CD4-positive, alpha-beta T cell treated with Interleukin-17A for 4 hours (primary cell): Measurements from ENCODE around the gene CRBN.
A peak's percentile ranks its signal among the peaks of the same experiment; 100 is the strongest.

Source experiments
- DNase-seq: peaks from one replicate; pipeline ENCODE4 v3.0.0-alpha.2; 2020; ENCODE audit warnings: mixed read lengths

The CRBN gene

GRCh38 chr3:3179407-3180094 lies at the start of gene CRBN:
Gene CRBN (minus strand): TSS chr3:3179691. CDS start chr3:3179687, 4 bp downstream.
- DNase-seq, result peak; percentile 89

GRCh38 chr3:3227640-3228039 lies 48.1 kb upstream of the CRBN start:
- DNase-seq, result no peak

- no peak for DNase-seq
Measured at GRCh38 chr3:3221528-3221927, 42.0 kb upstream of the CRBN start.

GRCh38 chr3:3216401-3216800 lies 36.9 kb upstream of the CRBN start:
- DNase-seq, result no peak

- no peak for DNase-seq
Measured at GRCh38 chr3:3212781-3213440, 33.4 kb upstream of the CRBN start.

- DNase-seq, result no peak
Measured at GRCh38 chr3:3209714-3210113, 30.2 kb upstream of the CRBN start.

GRCh38 chr3:3209057-3209456 lies 29.6 kb upstream of the CRBN start:
- DNase-seq, result no peak

- DNase-seq, result no peak
Measured at GRCh38 chr3:3201611-3202010, 22.1 kb upstream of the CRBN start.

- DNase-seq, result peak; percentile 52
Measured at GRCh38 chr3:3200632-3201212, 21.2 kb upstream of the CRBN start.

- DNase-seq, result no peak
Measured at GRCh38 chr3:3199306-3199705, 19.8 kb upstream of the CRBN start.

- DNase-seq, result peak; percentile 7
Measured at GRCh38 chr3:3196148-3196861, 16.8 kb upstream of the CRBN start.

- no peak for DNase-seq
Measured at GRCh38 chr3:3194861-3195260, 15.4 kb upstream of the CRBN start.

GRCh38 chr3:3192286-3192675 lies 12.8 kb upstream of the CRBN start:
- no peak for DNase-seq

GRCh38 chr3:3191675-3192285 lies 12.3 kb upstream of the CRBN start:
- DNase-seq, result peak; percentile 46

GRCh38 chr3:3189961-3190360 lies 10.5 kb upstream of the CRBN start:
- no peak for DNase-seq

- DNase-seq, result no peak
Measured at GRCh38 chr3:3189102-3189727, 9.7 kb upstream of the CRBN start.

- no peak for DNase-seq
Measured at GRCh38 chr3:3184876-3185275, 5.4 kb upstream of the CRBN start.

- no peak for DNase-seq
Measured at GRCh38 chr3:3180456-3180855, 965 bp upstream of the CRBN start.

- no peak for DNase-seq
Measured at GRCh38 chr3:3178498-3179328, 778 bp downstream of the CRBN start.

- DNase-seq, result peak; percentile 17
Measured at GRCh38 chr3:3177861-3178497, 1.5 kb downstream of the CRBN start.

- no peak for DNase-seq
Measured at GRCh38 chr3:3172627-3173026, 6.9 kb downstream of the CRBN start.
